HepG2 (cell line): ENCODE measurements around the gene TOMM22. TPM values are rescaled to one million over a fixed set of nuclear protein-coding genes. Genes with fewer than 3 reads are reported as not detected.

ENCODE experiments used
- ATF7 ChIP-seq, 2 experiments: fragments of 450-650 bp in 1 of 2; sonication (generic) in 1 of 2; formaldehyde crosslinking in 1 of 2; IDR thresholded peaks; 2 replicates each; pipeline versions ENCODE4 v1.4.0 to v1.6.1; 2016 to 2020; ENCODE audit warnings: antibody characterized with exemption in 1 of 2, mild to moderate bottlenecking in 1 of 2, missing genetic modification reagents in 1 of 2
- CCAR2 ChIP-seq: fragments of 200-400 bp; formaldehyde crosslinking; optimal IDR thresholded peaks from 2 replicates; pipeline ENCODE3; 2018; ENCODE audit warnings: low read depth, mild to moderate bottlenecking, low read length, moderate library complexity
- FOXM1 ChIP-seq: sonication (generic); formaldehyde crosslinking; IDR thresholded peaks from 2 replicates; pipeline ENCODE4 v1.5.0; 2020; ENCODE audit warnings: missing genetic modification reagents
- GATA4 ChIP-seq: sonication (generic); IDR thresholded peaks from 2 replicates; pipeline ENCODE4 v1.6.1; 2016; ENCODE audit warnings: antibody characterized with exemption, low read depth, borderline replicate concordance
- HINFP ChIP-seq: sonication (generic); formaldehyde crosslinking; IDR thresholded peaks from 2 replicates; pipeline ENCODE4 v1.4.0; 2020; ENCODE audit warnings: low read depth, mild to moderate bottlenecking, missing genetic modification reagents
- MYC ChIP-seq: sonication (generic); formaldehyde crosslinking; IDR thresholded peaks from 2 replicates; pipeline ENCODE4 v1.9.0; 2021; ENCODE audit warnings: missing genetic modification reagents, borderline replicate concordance
- RBAK ChIP-seq: sonication (generic); formaldehyde crosslinking; IDR thresholded peaks from 2 replicates; pipeline ENCODE4 v1.5.1; 2020; ENCODE audit warnings: mild to moderate bottlenecking, missing genetic modification reagents
- REST ChIP-seq, 2 experiments: IDR thresholded peaks; 2 replicates each; pipeline ENCODE4 v1.6.1; 2011 to 2012; ENCODE audit warnings: low read length in 2 of 2, borderline replicate concordance in 1 of 2, low read depth in 1 of 2, mild to moderate bottlenecking in 1 of 2, moderate library complexity in 1 of 2
- SP1 ChIP-seq, 2 experiments: fragments of 450-650 bp in 1 of 2; sonication (generic) in 1 of 2; formaldehyde crosslinking in 1 of 2; IDR thresholded peaks; 2 replicates each; pipeline versions ENCODE4 v1.4.0 to v1.6.1; 2016 to 2020; ENCODE audit warnings: missing genetic modification reagents in 1 of 2
- SRF ChIP-seq: IDR thresholded peaks from 2 replicates; pipeline ENCODE4 v1.6.1; 2011; ENCODE audit warnings: mild to moderate bottlenecking, low read depth, low read length, moderate library complexity
- TBX2 ChIP-seq: sonication (generic); formaldehyde crosslinking; IDR thresholded peaks from 2 replicates; pipeline ENCODE4 v1.5.0; 2020; ENCODE audit warnings: missing genetic modification reagents, mild to moderate bottlenecking, borderline replicate concordance
- ZNF124 ChIP-seq: sonication (generic); formaldehyde crosslinking; IDR thresholded peaks from 2 replicates; pipeline ENCODE4 v1.4.0; 2020; ENCODE audit warnings: missing genetic modification reagents
- ZNF513 ChIP-seq: sonication (generic); formaldehyde crosslinking; conservative IDR thresholded peaks from 2 replicates; pipeline ENCODE4 v1.5.0; 2020; ENCODE audit warnings: missing genetic modification reagents
- ZNF549 ChIP-seq: sonication (generic); formaldehyde crosslinking; IDR thresholded peaks from 2 replicates; pipeline ENCODE4 v1.5.0; 2020; ENCODE audit warnings: missing genetic modification reagents
- ZNF564 ChIP-seq: sonication (generic); formaldehyde crosslinking; IDR thresholded peaks from 2 replicates; pipeline ENCODE4 v1.8.1; 2023; ENCODE audit warnings: mild to moderate bottlenecking, missing genetic modification reagents
- ZNF670 ChIP-seq: sonication (generic); formaldehyde crosslinking; IDR thresholded peaks from 2 replicates; pipeline ENCODE4 v1.8.0; 2022; ENCODE audit warnings: mild to moderate bottlenecking, missing genetic modification reagents, borderline replicate concordance
- ZSCAN9 ChIP-seq: IDR thresholded peaks from 2 replicates; pipeline ENCODE4 v1.6.1; 2016; ENCODE audit warnings: borderline replicate concordance
- polyA plus RNA-seq, 8 experiments: library from polyadenylated mRNA; depleted of rRNA in 3 of 8; stranded (reverse) in 7 of 8; unstranded in 1 of 8; fragments of >200 nt; fragmentation: Illumina TruSeq in 4 of 8; extraction: Trizol in 4 of 8; gene quantifications; 2 replicates each; pipeline versions ENCODE4 v1.2.1 to v1.2.3, GENCODE V29; 2011 to 2016; ENCODE audit warnings: low read depth in 4 of 8, missing spikeins in 1 of 8, mixed read lengths in 1 of 8; ENCODE audit not compliant: insufficient read depth in 1 of 8
- total RNA-seq, 5 experiments: library from RNA; depleted of rRNA; stranded (reverse); fragments of >200 nt; fragmentation: Illumina TruSeq; extraction: Trizol; gene quantifications; 2 replicates each; pipeline ENCODE4 v1.2.3, GENCODE V29; 2016; ENCODE audit warnings: low read depth in 1 of 5

The TOMM22 gene
- total and polyA plus RNA-seq, 2 of the 13 experiments (the other 11 are each of a cell fraction or from before 2014, with no cell fraction given) = 46.9 to 118 TPM

- TF ChIP-seq CCAR2 (no peak), TBX2 (CRISPR knock-in tag) (peak; percentile 91), REST (IDR thresholded peaks at IDR 0.05; ENCODE audit: borderline replicate concordance in 1 of 2, low read depth in 1 of 2, low read length in 2 of 2) (peak in 1 of 2 experiments; percentile 39; a peak in 1 of 4 replicates), HINFP (CRISPR knock-in tag) (peak; percentile 65; the same call in 1 of the 2 replicates), ZNF564 (CRISPR knock-in tag) (peak; percentile 93), ATF7 (IDR thresholded peaks at IDR 0.05) (no peak), ATF7 (CRISPR knock-in tag; IDR thresholded peaks at IDR 0.05) (no peak), ZNF124 (CRISPR knock-in tag) (peak; percentile 72; the same call in 1 of the 2 replicates), ZNF670 (peak; percentile 57; the same call in 1 of the 2 replicates), ZSCAN9 (CRISPR knock-in tag) (peak; percentile 44; the same call in 1 of the 2 replicates), SP1 (IDR thresholded peaks at IDR 0.05) (no peak), SP1 (CRISPR knock-in tag; IDR thresholded peaks at IDR 0.05) (peak; percentile 58), SRF (0 out of 2 replicates have a peak, but pooled peaks have one; percentile 33), ZNF549 (CRISPR knock-in tag) (0 out of 2 replicates have a peak, but pooled peaks have one; percentile 49), RBAK (no peak), GATA4 (peak; percentile 37; the same call in 1 of the 2 replicates), ZNF513 (CRISPR knock-in tag) (no peak), MYC (CRISPR knock-in tag) (peak; percentile 96), FOXM1 (CRISPR knock-in tag) (peak; percentile 55; the same call in 1 of the 2 replicates)
These were observed at the start of gene TOMM22 (continued) for GRCh38 chr22:38681582-38682335.
